Breast epithelium (tissue), 3 donors: ENCODE measurements around the gene FCER1G.

ENCODE experiments used
- CTCF ChIP-seq, 3 donors: fragments of 450-650 bp; IDR thresholded peaks; one replicate each; pipeline ENCODE4 v1.5.1; 2016 to 2017; ENCODE audit warnings: antibody characterized with exemption in 3 of 3, mild to moderate bottlenecking in 3 of 3, moderate library complexity in 3 of 3
- POLR2A ChIP-seq: fragments of 450-650 bp; IDR thresholded peaks from one replicate; pipeline ENCODE4 v1.6.1; 2016; ENCODE audit warnings: antibody characterized with exemption, mild to moderate bottlenecking, moderate library complexity
- POLR2AphosphoS5 ChIP-seq, 3 donors: sonication (generic); formaldehyde crosslinking; IDR thresholded peaks; one replicate each; pipeline ENCODE4 v1.6.1; 2017; ENCODE audit warnings: antibody characterized with exemption in 3 of 3

DNA sequence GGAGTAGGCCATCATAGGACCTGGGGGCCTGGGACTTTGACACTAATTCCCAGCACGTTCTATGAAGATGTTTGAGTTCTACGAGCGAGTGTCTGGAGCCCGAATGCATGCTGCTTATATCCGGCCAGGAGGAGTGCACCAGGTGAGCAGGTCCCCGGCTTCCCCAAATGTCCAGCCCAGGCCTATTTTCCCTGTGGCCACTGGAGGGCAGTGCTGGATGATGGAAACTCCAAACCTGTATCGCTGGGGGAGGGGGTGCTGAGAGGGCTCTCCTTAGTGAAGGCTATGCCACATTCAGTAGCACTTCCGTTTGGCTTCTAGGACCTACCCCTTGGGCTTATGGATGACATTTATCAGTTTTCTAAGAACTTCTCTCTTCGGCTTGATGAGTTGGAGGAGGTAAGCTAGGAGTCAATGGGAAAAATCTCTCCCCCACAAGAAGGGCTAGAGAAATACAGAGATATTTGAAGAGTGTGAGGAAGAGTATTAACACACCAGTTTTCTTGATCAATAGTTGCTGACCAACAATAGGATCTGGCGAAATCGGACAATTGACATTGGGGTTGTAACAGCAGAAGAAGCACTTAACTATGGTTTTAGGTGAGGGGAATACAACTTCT, 5.2 kb upstream of the FCER1G start:
- no peak for TF ChIP-seq POLR2A
- peak in 1 of 3 donors; percentile 8 for TF ChIP-seq POLR2AphosphoS5 (IDR thresholded peaks at IDR 0.05)
- TF ChIP-seq CTCF (IDR thresholded peaks at IDR 0.05) = peak; percentile 54 to 88 (median 85)
